Bronchial epithelial cell (primary cell): ENCODE measurements around the gene NEK4. TPM values are rescaled to one million over a fixed set of nuclear protein-coding genes. Genes with fewer than 3 reads are reported as not detected.

ENCODE experiments used
- DNase-seq: peaks from one replicate; pipeline ENCODE4 v3.0.0-alpha.2; 2010; ENCODE audit warnings: low read depth
- FAIRE-seq: peaks from 2 replicates; lab custom pipeline; 2011; peaks lifted over from hg19 to GRCh38; lab: Jason Lieb, UNC
- H3K27me3 ChIP-seq: 2 replicates; pipeline ENCODE4 v1.5.1; 2011; ENCODE audit warnings: low read length; ENCODE audit not compliant: control insufficient read depth, insufficient read depth
- H3K36me3 ChIP-seq: 2 replicates; pipeline ENCODE4 v1.5.1; 2011; ENCODE audit warnings: low read length; ENCODE audit not compliant: control insufficient read depth, insufficient read depth
- H3K4me3 ChIP-seq: 2 replicates; pipeline ENCODE4 v1.5.1; 2011; ENCODE audit warnings: mild to moderate bottlenecking, low read depth, low read length, control low read depth
- CTCF ChIP-seq: IDR thresholded peaks from 2 replicates; pipeline ENCODE4 v1.5.1; 2011; ENCODE audit warnings: mild to moderate bottlenecking, moderate library complexity, low read length, control low read depth, inconsistent platforms; ENCODE audit not compliant: insufficient read depth, severe bottlenecking
- total RNA-seq: library from RNA; depleted of rRNA; stranded (reverse); fragments of >200 nt; gene quantifications from 2 replicates; pipeline ENCODE4 v1.2.1, GENCODE V29; 2014

The NEK4 gene
- total RNA-seq, 1 donor from 2014 or later, result 20.5 TPM

GRCh38 chr3:52671676-52672075 is 99.1 kb downstream of the NEK4 start:
- peaks cover 5% of the 10 kb centered on the region for H3K36me3 ChIP-seq
- FAIRE-seq, result no peak
- H3K27me3 ChIP-seq, result no peaks in the 10 kb centered on the region
- H3K4me3 ChIP-seq, result no peak overlapping the region
- TF ChIP-seq CTCF, result no peak
- peak; percentile 29 for DNase-seq

GRCh38 chr3:52670621-52671521 is 99.9 kb downstream of the NEK4 start:
- no peak for TF ChIP-seq CTCF
- no peaks in the 10 kb centered on the region for H3K27me3 ChIP-seq
- H3K36me3 ChIP-seq, result peaks cover 7% of the 10 kb centered on the region
- no peak overlapping the region for H3K4me3 ChIP-seq
- DNase-seq (peak; percentile 100), FAIRE-seq (peak; percentile 93)

GRCh38 chr3:52663098-52663497 is 107.6 kb downstream of the NEK4 start:
- TF ChIP-seq CTCF, result no peak
- DNase-seq, result no peak
- Histone ChIP-seq H3K36me3 (peaks cover 20% of the 10 kb centered on the region), H3K27me3 (no peaks in the 10 kb centered on the region), H3K4me3 (no peak overlapping the region)
- no peak for FAIRE-seq

- FAIRE-seq (no peak), DNase-seq (no peak)
- Histone ChIP-seq H3K4me3 (no peak overlapping the region), H3K36me3 (peaks cover 12% of the 10 kb centered on the region), H3K27me3 (no peaks in the 10 kb centered on the region)
- no peak for TF ChIP-seq CTCF
Measured at GRCh38 chr3:52660046-52660445, 110.7 kb downstream of the NEK4 start.

Other genes starting within 250 kb of the NEK4 start
- 29.7 and 35.5 TPM in 2 replicates for gene NT5DC2, start 237.1 kb downstream of the NEK4 start, total RNA-seq
- gene UQCC5, start 234.3 kb downstream of the NEK4 start, total RNA-seq, result 0.79 and 5.6 TPM in 2 replicates
- 72.5 and 95.6 TPM in 2 replicates for gene PBRM1, start 85.0 kb downstream of the NEK4 start, total RNA-seq
- 167 and 232 TPM in 2 replicates for gene GNL3, start 84.9 kb downstream of the NEK4 start, total RNA-seq
- 49.8 and 54.3 TPM in 2 replicates for gene GLT8D1, start 65.1 kb downstream of the NEK4 start, total RNA-seq
- gene SPCS1, start 64.8 kb downstream of the NEK4 start, total RNA-seq, result 51.1 and 57.9 TPM in 2 replicates
- gene ITIH1, start 6.7 kb upstream of the NEK4 start, total RNA-seq, result not detected in 2 replicates
- gene ITIH3, start 23.9 kb upstream of the NEK4 start, total RNA-seq, result not detected in 2 replicates
- gene ITIH4, start 59.7 kb upstream of the NEK4 start, total RNA-seq, result 0.26 and 1.8 TPM in 2 replicates
- gene MUSTN1, start 64.1 kb upstream of the NEK4 start, total RNA-seq, result not detected in 2 replicates
- 7.9 and 11.0 TPM in 2 replicates for gene STIMATE, start 126.6 kb upstream of the NEK4 start, total RNA-seq